SH-SY5Y (cell line): ENCODE data around the gene UQCC2.

ENCODE experiments used
- GATA2 ChIP-seq: IDR thresholded peaks from 2 replicates; pipeline ENCODE4 v1.6.1; 2011; ENCODE audit warnings: mild to moderate bottlenecking, low read depth, low read length
- GATA3 ChIP-seq: IDR thresholded peaks from 2 replicates; pipeline ENCODE4 v1.6.1; 2011; ENCODE audit warnings: low read depth, mild to moderate bottlenecking, low read length, moderate library complexity

DNA sequence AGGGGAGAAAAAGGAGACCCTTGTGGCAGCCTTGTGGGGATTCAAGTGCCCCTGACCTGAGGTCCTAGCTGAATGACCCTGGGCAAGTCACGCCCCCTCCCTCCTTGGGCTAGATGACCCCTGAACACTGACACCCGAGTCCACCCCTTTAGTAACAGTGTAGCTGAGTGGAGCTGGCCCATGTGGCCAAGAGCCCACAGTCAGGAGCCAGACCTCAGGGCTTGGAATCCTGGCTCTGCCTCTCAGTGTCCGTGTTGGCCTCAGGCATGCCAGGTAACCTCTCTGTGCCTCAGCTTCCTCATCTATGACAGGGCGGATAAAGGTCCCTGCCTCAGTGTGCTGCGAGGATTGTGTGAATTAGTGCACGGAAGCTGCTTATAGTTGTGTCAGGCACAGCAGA lies 20.9 kb upstream of the UQCC2 start:
- TF ChIP-seq GATA2 (no peak), GATA3 (no peak)
